ENCODE data around the gene CCR1.

DNA sequence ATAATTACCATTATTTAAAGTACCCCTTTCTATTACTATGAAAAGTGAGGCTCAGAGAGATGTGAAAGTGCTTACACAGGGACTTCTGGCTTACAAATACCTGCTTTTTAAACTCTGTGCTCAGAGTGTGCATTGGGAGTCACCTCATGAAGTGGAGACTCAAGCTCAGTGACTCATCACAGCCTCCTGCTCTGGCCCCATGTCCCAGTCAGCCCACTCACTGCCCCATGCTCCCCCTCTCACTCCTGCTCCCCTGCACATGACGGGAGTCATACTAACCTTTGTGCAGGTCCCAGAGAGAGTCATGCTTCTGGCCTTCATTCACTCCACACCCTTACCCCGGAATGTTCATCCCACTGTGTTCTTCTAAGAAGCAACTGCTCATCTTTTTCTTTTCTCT is 20.2 kb downstream of the CCR1 start:
- TF ChIP-seq ZNF788 (CRISPR knock-in tag; IDR thresholded peaks at IDR 0.05; ENCODE audit: borderline replicate concordance) (no peak), TBP (CRISPR knock-in tag; IDR thresholded peaks at IDR 0.05) (no peak)
